ENCODE data around the gene ZNF491. TPM values are rescaled to one million over a fixed set of nuclear protein-coding genes. Genes with fewer than 3 reads are reported as not detected.

ZNF491 gene
- total and polyA plus RNA-seq, 9 of the 15 experiments (the other 6 are each of a cell fraction or from before 2014, with no cell fraction given) = 0.19 to 0.95 (median 0.39) TPM; not detected in 1

GRCh38 chr19:11821474-11822109, 23.3 kb downstream of the ZNF491 start (continued):
- TF ChIP-seq IRF9 (tag; IDR thresholded peaks at IDR 0.05) (no peak), YY1 (IDR thresholded peaks at IDR 0.05; ENCODE audit: borderline replicate concordance in 1 of 3, control insufficient read depth in 1 of 3, extremely low read depth in 1 of 3, insufficient read depth in 3 of 3, insufficient read length in 1 of 3, insufficient replicate concordance in 2 of 3, low read depth in 1 of 3, low read length in 2 of 3) (no peak), NRF1 (conservative IDR thresholded peaks at IDR 0.05 in 1 of 2, IDR thresholded peaks at IDR 0.05 in 1 of 2) (no peak), DEAF1 (CRISPR knock-in tag; IDR thresholded peaks at IDR 0.05) (no peak), SMARCE1 (IDR thresholded peaks at IDR 0.05) (peak; percentile 48; the same call in 1 of the 2 replicates), PPARD (CRISPR knock-in tag; IDR thresholded peaks at IDR 0.05) (no peak), NONO (IDR thresholded peaks at IDR 0.05; ENCODE audit: low read depth in 2 of 2, low read length in 1 of 2) (no peak), HDAC2 (IDR thresholded peaks at IDR 0.05) (0 out of 2 replicates have a peak, but pooled peaks have one; percentile 28), JUND (IDR thresholded peaks at IDR 0.05; ENCODE audit: borderline replicate concordance, low read depth, low read length) (peak; percentile 91), JUND (tag; IDR thresholded peaks at IDR 0.05; ENCODE audit: borderline replicate concordance, low read depth, low read length) (peak; percentile 47; the same call in 1 of the 3 replicates), ZBTB5 (IDR thresholded peaks at IDR 0.05) (no peak), SNIP1 (IDR thresholded peaks at IDR 0.05; ENCODE audit: low read depth) (no peak), POLR3A (IDR thresholded peaks at IDR 0.05; ENCODE audit: borderline replicate concordance, extremely low read depth, insufficient read depth, insufficient read length) (no peak), PRDM10 (IDR thresholded peaks at IDR 0.05; ENCODE audit: partially characterized antibody) (no peak), SRSF7 (optimal IDR thresholded peaks at IDR 0.05; ENCODE audit: low read depth, low read length) (no peak), ZNF436 (CRISPR knock-in tag; IDR thresholded peaks at IDR 0.05) (no peak), ZNF24 (IDR thresholded peaks at IDR 0.05) (no peak), MAX (CRISPR knock-in tag; IDR thresholded peaks at IDR 0.05) (no peak; the same call in 1 of the 2 replicates)

Data from K562 (cell line).